Measurements from ENCODE around the gene GRIN2C.
"Not testable (repeated sequence)": the region's sequence is repeated elsewhere in the genome, so short reads cannot be mapped to it uniquely, and the experiment has no call there.

GRIN2C gene

DNA sequence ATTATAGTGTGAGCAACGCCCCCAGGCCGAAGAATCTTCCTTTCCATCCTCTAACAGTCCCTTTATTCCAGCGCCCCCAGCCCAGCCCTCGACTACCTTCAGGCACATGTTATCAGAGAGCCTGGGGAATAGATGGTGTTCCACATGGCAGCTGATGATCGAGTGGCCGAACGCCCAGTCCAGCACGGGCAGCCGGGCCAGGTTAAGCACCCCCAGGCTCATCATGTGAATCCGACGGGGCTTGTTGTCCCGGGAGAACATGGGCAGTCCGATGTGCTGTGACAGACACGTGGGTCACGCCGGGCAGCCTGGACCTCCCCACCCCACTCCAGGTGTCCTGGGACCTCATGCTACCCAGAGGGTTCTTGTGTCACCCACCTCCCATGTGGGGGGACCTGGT lies 19.6 kb upstream of the GRIN2C start:
- DNase-seq (ENCODE audit: low read depth): no peak

DNA sequence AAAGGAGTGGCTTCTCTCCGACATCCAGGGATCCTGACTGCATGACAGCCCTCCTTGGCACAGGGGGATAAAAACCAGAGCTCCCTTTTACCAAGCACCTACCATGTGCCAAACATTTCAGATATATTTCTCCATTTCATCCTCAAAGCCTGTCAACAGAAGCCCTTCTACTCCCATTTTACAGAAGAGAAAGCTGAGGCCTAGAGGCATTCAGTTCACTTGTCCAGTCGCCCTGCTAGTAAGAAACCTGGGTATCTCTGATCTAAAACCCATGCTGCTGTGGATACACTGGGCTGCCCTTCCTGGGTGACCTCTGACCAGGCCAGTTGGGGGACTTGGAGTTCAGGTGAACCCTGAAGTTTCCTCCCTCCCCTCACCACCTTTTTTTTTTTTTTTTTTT lies 19.0 kb upstream of the GRIN2C start:
- DNase-seq (ENCODE audit: low read depth): no peak

DNA sequence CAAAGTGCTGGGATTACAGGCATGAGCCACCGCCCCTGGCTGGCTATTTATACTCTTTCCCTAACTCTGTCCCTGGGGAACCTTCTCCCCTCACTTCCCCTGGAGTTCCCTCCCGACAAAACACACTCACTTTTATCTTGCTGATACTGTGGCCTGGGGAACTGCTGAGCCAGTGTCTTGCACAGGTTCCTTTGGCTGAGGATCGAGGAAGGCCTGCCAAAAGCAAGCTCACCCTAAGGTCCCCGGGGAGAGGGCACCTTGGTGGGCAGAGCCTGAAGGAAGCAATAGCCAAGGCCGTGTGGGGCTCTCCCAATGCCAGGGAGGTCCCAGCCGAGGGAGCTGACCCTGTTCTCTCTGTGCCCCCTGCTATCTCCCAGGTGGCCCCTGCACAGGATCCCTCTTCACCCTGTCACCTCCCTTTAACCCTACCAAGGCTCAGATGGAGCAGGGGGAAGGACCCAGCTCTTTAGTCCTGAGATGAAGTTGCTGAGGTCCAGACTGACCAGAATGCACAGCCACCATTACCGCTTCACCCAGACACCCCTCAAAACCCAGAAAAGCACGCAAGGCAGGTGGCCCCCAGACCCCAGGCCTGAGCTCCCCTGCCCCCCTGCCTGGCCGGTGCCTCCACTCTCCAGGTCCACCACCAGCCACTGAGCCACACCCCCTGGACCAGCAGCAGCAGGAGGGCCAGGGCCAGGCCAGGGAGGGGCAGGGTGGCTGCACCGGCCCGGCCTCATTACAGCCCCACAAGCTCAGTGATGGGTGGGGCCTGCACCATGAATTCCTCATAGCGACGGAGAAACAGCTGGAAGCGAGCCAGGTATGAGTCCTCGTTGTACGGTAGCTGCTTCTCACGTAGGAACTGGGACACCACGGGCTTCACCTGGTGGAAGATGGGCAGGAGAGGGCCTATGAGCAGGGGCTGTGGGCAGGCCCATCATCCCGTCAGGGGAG lies 18.2 kb upstream of the GRIN2C start:
- DNase-seq (ENCODE audit: low read depth): no peak

DNA sequence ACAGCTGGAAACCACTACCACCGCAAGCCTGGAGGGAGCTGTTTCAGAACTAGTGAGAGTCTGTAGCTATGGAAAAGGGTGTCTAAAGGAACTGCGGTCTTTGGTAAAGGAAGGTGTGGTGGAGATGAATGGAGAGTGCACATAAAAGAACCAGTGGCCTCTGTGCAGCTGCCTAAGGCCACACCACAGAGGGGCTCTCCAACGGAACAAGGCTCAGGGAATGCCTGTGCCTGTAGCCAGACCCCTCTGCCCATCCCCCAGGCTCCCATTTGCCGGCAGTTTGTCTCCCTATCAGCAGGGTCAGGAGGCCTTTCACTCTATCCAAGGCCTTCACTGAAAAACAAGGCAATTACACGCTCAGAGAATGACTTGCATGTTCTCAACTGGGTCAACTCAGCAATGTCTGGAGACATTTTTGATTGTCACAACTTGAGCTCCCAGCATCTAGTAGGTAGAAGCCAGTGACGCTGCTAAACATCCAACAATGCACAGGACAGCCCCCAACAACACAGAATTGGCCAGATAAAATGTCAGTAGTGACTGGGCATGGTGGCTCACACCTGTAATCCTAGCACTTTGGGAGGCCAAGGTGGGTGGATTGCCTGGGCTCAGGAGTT lies 16.4 kb upstream of the GRIN2C start:
- DNase-seq (ENCODE audit: low read depth): no peak

DNA sequence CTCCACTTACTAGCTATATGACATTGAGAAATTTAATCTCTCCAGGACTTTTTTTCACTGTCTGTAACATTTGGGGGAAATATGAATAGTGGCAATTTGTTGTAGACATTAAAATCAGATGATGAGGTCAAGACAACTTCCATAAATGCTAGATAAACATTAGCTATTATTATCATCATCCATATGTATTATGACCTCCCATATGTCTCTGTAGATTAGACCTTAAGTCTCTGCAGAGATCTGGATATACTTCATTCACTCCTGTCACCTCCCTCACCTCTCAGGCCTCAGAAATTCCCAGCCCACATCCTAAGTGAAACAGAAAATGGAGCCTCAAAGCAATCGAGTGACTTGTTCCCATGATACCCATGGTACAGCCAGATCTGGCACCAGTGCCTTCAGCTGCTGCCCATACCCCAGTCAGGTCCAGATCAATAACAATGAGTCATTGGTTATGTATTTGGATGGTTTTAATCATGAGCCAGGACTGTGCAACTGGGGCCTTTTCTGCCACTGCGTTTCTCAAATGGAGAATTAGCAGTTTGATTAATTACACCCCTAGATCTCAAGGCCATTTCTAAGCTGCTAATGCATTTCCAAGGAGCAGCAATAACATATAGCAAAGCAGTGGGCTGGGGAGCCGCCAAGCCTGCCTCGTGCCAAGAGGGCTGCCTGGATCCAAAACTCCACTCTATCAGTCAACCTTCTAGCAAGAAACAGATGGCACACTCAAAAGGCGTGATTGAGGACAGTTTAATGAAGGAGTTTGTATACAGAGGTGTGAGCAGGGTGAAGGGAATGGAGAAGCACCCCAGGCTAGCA lies 15.7 kb upstream of the GRIN2C start:
- DNase-seq (ENCODE audit: low read depth): no peak

DNA sequence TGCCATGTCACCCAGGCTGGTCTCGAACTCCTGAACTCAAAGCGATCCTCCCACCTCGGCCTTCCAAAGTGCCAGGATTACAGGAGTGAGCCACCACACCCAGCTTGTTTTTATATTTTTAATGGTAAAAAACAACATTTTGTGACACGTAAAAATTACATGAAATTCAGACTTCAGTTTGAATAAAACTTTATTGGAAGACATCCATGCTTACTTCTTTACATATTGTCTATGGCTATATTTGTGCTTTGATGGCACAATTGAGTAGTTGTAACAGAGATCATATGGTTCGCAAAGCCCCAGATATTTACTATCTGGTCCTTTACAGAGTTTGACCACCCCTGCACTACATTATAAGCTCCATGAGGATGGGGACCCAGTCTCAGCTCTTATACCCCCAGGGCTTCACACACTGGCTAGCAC lies 14.9 kb upstream of the GRIN2C start:
- no peak for DNase-seq (ENCODE audit: low read depth)

DNA sequence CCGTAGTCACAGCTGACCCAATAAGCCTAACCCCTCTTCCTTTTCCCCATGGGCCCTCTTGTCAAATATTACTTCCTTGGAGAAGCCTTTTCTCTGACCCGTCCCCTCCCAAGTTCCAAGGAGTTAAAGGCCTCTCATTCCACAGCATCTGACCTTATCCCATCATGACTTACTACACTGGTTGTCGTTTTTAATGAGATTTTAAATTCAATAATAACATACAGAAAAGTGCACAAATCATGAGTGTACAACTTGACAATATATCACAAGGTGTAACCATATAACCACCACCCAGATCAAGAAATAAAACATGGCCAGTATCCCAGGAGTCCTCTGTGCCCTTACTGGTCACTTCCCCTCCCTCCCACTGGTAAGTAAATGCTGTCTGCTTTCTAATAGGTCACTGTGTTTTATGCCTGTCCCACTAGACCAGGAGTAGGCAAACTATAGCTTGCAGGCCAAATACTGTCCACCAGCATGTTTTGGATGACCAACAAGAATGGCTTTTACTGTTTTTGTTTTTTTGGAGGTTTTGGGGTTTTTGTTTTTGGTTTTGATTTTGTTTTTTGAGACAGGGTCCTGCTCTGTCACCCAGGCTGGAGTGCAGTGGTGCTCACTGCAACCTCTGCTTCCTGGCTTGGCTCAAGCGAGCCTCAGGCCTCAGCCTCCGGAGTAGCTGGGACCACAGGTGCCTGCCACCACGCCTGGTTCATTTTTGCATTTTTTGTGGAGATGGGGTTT lies 14.4 kb upstream of the GRIN2C start:
- DNase-seq (ENCODE audit: low read depth): no peak

DNA sequence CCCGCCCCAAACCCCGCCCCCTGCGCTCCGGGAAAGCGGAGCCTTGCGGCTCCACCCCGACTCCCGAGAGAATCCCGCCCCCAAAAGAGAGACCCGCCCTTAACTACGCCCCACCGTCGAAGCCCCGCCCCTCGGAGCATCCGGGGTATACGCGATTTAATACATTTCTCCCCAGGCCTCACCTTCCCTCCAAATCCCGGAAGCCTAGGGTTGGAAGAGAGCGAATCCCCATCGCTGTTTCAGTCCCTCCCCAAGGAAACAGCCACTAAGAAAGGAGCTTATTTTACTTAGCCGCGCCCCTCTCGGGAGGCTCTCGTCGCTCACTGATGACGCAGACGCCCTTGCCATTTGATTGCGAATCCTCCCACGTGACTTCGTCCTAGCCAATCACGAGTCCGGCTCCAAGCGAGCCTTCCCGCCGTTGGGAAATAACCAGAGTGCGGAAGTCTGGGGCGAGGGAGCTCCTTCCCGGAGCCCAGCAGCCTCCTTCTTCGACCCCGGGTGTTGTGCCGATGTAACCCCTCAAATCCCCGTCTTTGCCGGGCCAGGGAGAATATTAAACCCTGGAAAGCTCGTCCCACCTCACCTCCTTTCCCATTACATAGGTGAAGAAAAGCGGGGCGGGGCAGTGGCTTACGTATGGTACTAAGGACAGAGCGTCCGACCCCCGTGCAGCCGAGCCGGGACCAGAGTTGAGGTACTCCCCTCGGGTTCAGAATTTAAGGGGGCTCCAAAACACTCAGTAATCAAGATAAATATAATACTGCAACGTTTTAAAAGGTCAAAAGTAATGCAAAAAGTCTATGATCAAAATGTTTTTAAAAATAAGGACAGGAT lies 13.6 kb upstream of the GRIN2C start:
- DNase-seq (ENCODE audit: low read depth): peak; percentile 98

DNA sequence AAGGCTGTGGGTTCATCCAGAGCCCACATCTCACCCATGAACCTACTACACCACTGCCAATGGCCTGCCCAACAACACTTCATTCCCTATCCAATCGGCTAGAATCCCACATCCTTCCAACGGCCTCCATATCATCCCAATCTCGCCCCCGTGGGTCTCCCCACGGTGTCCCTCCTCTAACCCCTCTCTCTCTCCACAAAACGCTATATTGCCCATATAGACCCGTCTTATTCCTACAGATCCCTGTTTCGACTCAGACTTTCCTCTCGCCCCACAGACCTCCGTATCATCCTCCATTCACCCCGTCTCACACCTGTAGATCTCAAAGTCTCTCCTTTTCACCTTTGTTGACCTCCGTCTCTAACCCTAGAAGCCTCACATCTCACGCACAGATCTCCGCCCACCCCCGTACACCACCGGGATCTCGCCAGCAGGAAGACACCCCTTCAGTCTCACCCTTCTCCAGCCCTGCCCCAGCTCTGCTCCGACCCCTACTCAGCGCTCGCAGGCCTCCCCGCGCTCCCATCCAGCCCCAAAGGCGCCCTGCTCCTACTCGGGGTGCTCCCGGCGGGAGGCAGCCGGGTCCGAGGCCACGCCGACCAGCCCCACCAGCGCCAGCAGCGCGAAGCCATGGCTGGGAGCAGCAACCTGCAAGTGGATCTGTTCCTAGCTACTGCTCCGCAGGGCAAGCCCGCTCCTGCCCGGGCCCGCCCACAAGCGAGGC lies 12.8 kb upstream of the GRIN2C start, which contains the start of gene FDXR:
FDXR (minus strand) TSS at position 682 of the 724 bp plus-strand sequence; CDS start at position 632, 50 bp downstream.
- no peak for DNase-seq (ENCODE audit: low read depth)

DNA sequence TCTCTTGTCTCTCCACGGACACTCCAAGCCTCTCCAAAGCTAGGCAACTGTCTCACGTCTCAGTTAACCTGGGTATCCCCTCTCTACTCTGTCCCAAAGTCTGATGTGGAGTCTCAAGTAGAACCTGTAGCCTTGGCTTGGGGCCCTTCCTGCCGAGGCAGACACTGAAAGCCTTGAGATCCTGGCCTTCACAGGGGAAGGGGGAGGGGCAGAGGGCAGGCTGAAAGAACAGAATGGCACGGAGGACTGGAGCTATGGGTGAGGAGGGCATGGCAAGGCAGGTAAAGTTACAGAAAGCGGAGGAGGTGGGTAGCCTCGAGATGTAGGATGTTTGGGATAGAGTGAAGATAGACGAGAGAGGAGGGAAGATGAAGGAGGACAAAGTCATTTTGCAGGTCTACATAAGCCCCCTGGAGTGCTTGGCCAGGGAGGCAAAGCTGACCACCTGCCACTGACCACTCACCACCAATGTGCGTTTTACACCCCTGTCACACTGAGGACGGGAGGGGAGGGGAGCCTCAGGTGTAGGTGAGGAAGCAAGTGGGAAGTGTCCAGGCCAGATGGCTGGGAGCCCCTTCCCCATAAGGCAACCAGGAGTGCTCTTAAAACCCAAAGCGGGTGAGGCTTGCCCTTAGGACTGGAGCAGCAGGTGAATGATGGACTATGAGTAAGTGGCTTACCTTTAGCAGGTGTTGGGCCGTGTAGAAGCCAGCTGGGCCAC lies 11.8 kb upstream of the GRIN2C start:
- no peak for DNase-seq (ENCODE audit: low read depth)

DNA sequence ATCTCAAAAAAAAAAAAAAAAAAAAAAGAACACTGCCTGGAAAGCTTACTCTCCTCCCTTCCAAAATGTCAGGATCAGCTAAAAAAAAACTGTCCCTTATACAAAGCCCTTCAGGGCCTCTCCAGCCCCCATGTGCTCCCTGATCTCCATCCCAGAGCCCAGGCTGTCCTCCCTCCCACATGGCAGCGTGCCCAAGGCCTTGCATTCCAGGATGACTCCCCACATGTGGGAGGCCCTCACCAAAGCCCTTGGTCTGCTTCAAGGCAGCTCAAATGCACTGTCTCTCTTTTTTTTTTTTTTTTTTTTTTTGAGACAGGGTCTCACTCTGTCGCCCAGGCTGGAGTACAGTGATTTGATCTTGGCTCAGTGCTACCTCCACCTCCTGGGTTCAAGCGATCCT lies 10.8 kb upstream of the GRIN2C start:
- DNase-seq (ENCODE audit: low read depth): no peak

DNA sequence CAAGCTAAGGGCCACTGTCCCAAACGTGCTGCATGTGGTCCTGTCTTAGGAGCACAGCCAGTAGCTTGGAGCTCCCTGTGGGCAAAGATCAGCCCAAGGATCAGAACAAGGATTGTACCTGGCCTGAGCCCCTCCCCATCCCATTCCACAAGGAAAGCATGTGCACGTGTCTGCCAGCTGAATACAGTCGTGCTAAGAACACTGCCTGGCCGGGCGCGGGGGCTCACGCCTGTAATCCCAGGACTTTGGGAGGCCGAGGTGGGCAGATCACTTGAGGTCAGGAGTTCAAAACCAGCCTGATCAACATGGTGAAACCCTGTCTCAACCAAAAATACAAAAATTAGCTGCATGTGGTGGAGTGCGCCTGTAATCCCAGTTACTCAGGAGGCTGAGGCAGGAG lies 10.3 kb upstream of the GRIN2C start:
- not testable (repeated sequence) for DNase-seq (ENCODE audit: low read depth)

DNA sequence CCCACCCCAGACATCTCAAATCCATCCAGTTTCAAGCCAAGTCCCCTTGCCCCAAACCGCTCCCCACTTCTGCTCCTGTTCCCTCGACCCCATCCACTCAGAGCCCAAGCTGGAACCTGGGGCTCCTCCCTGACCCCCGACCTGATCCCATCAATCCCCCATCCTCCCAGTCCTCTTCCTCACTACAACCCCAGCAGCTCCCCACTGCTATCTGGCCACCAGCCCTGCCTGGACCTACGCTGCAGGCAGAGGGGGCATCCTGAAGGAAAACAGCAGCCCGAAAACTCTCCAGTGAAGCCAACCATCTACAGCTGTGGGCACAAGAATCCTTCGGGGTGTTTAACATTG lies 9.2 kb upstream of the GRIN2C start:
- no peak for DNase-seq (ENCODE audit: low read depth)

DNA sequence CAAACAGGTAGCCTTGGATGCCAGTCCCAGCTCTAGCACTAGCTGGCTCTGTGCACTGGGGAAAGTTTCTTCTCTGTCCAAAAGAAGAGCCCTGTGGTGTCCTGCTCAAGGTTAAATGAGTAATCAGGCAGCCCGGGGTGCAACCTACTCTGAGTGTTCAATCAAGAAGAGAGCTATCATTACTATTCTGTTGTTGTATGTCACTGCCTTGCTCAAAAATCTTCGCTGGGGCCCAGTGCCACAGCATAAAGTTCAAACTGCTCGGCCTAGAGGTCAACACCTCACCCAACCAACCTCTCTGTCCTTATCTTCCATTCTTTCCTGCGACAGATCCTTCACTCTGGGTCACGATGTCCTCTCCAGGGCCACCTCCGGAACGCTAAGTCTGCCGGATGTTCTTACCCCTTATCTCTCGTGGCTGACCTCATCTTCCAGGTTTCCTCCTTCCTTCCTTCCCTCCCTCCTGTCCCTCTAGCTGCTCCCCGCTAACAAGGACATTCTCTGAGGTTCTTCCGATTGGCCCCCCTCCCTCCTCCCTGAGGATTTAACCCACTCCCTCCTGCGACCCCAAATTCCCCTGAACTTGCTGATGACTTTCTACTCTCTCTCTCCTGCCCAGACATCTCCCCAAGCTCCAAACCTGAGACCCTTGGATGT lies 8.7 kb upstream of the GRIN2C start:
- no peak for DNase-seq (ENCODE audit: low read depth)

DNA sequence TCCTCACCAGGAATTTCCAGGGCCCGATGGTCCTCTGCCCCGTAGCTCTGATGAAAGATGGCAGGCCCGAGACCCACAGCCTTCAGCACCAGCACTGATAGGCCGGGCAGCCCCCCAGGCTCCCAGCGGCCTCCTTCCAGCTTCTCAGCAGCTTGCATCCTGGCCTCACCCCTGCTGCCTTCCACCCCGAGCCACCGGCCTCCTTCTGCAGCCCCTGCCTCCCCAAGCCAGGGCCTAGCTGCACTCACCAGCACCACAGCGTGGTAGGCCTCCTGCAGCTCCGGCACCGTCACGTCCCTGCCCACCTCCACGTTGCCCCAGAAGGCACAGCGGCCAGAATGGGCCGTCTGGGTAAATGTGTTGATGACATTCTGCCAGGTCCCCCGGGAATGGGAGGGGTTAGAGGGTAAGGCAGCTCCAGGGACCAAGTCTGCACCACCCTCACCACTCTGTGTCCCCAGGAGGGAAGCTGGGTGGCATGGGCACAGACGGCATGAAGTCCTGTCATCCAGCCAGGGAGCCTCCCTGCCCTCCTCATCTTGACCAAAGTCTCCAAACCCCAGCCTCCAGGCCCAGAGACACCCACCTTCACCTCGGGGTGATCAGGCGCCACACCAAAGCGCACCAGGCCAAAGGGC lies 6.6 kb upstream of the GRIN2C start:
- no peak for DNase-seq (ENCODE audit: low read depth)

DNA sequence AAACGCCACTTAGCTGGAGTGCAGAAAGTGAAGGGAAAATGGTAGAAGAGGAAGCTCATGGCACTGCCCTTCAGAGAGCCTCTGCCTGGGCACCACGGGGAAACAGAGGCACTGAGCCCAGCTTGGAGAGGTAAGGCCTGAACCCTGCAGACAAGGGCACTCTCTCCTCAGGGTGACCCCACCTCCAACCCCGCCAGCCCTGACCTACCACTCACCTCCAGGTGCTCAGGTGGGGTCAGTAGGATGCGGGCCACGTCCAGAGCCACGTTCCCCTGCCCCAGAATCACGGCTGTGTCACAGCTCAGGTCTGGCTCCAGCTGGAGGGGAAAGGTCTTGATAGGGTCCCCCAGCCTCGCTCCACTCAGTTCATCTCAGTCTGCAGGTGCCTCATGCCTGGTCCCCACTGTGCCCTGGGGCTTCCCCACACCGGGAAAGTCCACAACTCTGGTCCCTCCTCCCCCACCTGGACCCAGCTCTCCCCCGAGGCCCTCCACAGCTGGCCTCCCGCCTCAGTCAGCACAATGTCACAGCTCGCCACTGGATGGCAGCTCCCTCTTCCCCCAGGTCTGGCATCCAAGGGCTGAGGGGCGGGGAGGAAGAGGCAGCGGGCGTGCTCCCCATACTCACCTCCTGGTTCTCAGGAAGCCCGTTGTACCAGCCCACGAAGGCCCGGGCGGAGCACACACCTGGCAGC lies 6.0 kb upstream of the GRIN2C start:
- DNase-seq (ENCODE audit: low read depth): no peak

DNA sequence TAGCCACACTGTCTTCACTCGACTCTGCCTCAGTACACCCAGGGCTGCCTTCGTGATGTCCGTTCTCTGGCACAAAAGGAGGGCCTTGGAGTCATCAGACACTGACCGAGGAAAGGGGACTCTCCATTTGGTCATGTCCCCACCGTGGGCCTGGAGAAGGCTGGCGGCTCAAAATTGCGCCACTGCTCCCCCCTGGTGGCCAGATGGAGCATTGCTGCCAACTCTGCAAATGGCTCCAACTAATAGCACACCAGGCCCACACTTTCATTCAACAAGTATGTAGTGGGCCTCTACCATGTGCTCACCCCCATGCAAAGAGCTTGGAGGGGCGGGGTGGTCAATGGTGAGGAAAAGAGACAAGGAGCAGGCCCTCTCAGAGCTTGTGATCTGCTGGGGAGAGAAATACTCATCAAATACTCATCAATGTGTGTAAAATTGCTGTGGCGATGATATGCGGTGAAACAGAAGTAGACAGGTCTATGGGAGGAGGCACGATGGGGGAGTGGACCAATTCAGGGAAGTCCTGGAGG lies 5.2 kb upstream of the GRIN2C start:
- DNase-seq (ENCODE audit: low read depth): peak; percentile 25

All from T-helper 22 cell (primary cell).